SK-N-SH treated with all-trans-retinoic acid at 6 μM for 48 hours (cell line): ENCODE results near the gene NPIPA1.
"Not testable (repeated sequence)": the region's sequence is repeated elsewhere in the genome, so short reads cannot be mapped to it uniquely, and the experiment has no call there.

ENCODE experiments used
- ATAC-seq: fragments of 200-7000 bp; cut with Tn5 transposase; 3 replicates; pipeline ENCODE4 v1.9.1; 2020; ENCODE audit warnings: mild to moderate bottlenecking, moderate library complexity
- ARNTL ChIP-seq: fragments of 450-650 bp; formaldehyde crosslinking; IDR thresholded peaks from 2 replicates; pipeline ENCODE4 v1.5.0; 2020; ENCODE audit warnings: low read depth, mild to moderate bottlenecking, moderate library complexity, borderline replicate concordance
- BACH2 ChIP-seq: fragments of 250-450 bp; sonication (Bioruptor Pico); IDR thresholded peaks from 2 replicates; pipeline ENCODE4 v1.9.0; 2021; ENCODE audit warnings: mild to moderate bottlenecking, borderline replicate concordance
- CSDC2 ChIP-seq: fragments of 250-450 bp; sonication (Bioruptor Pico); IDR thresholded peaks from 2 replicates; pipeline ENCODE4 v1.5.0; 2020; ENCODE audit warnings: mild to moderate bottlenecking, moderate library complexity
- ESRRG ChIP-seq: fragments of 250-450 bp; sonication (Bioruptor Pico); IDR thresholded peaks from 2 replicates; pipeline ENCODE4 v1.6.1; 2021; ENCODE audit warnings: mild to moderate bottlenecking
- GLIS3 ChIP-seq: fragments of 250-450 bp; sonication (Bioruptor Pico); IDR thresholded peaks from 2 replicates; pipeline ENCODE4 v1.5.0; 2020; ENCODE audit warnings: mild to moderate bottlenecking, moderate library complexity
- ISL1 ChIP-seq: fragments of 250-450 bp; sonication (Bioruptor Pico); IDR thresholded peaks from 2 replicates; pipeline ENCODE4 v2.1.2; 2022; ENCODE audit warnings: mild to moderate bottlenecking, moderate library complexity
- OSR1 ChIP-seq: fragments of 250-450 bp; sonication (Bioruptor Pico); IDR thresholded peaks from 2 replicates; pipeline ENCODE4 v1.8.0; 2022; ENCODE audit warnings: moderate library complexity, mild to moderate bottlenecking, inconsistent platforms
- PPARA ChIP-seq: fragments of 250-450 bp; sonication (Bioruptor Pico); IDR thresholded peaks from 2 replicates; pipeline ENCODE4 v1.5.0; 2020; ENCODE audit warnings: mild to moderate bottlenecking, borderline replicate concordance
- SNAI2 ChIP-seq: fragments of 250-450 bp; sonication (Bioruptor Pico); IDR thresholded peaks from 2 replicates; pipeline ENCODE4 v1.5.0; 2020; ENCODE audit warnings: mild to moderate bottlenecking, moderate library complexity
- TCF4 ChIP-seq: fragments of 250-450 bp; sonication (Bioruptor Pico); IDR thresholded peaks from 2 replicates; pipeline ENCODE4 v1.8.0; 2021; ENCODE audit warnings: mild to moderate bottlenecking, moderate library complexity, borderline replicate concordance
- TOX ChIP-seq: fragments of 250-450 bp; sonication (Bioruptor Pico); IDR thresholded peaks from 2 replicates; pipeline ENCODE4 v1.8.0; 2021; ENCODE audit warnings: mild to moderate bottlenecking, moderate library complexity, borderline replicate concordance
- ZC3H10 ChIP-seq: fragments of 250-450 bp; sonication (Bioruptor Pico); IDR thresholded peaks from 2 replicates; pipeline ENCODE4 v1.5.1; 2021; ENCODE audit warnings: mild to moderate bottlenecking, moderate library complexity
- ZFP3 ChIP-seq: fragments of 250-450 bp; sonication (Bioruptor Pico); IDR thresholded peaks from 2 replicates; pipeline ENCODE4 v1.5.0; 2020; ENCODE audit warnings: mild to moderate bottlenecking, moderate library complexity
- ZFP30 ChIP-seq: fragments of 450-650 bp; formaldehyde crosslinking; IDR thresholded peaks from 2 replicates; pipeline ENCODE4 v1.5.0; 2022; ENCODE audit warnings: mild to moderate bottlenecking, moderate library complexity
- ZNF565 ChIP-seq: fragments of 450-650 bp; formaldehyde crosslinking; conservative IDR thresholded peaks from 2 replicates; pipeline ENCODE4 v1.5.0; 2020; ENCODE audit warnings: low read depth, mild to moderate bottlenecking, moderate library complexity
- ZNF70 ChIP-seq: fragments of 450-650 bp; formaldehyde crosslinking; IDR thresholded peaks from 2 replicates; pipeline ENCODE4 v1.5.0; 2020; ENCODE audit warnings: mild to moderate bottlenecking, moderate library complexity
- ZNF8 ChIP-seq: fragments of 450-650 bp; formaldehyde crosslinking; IDR thresholded peaks from 2 replicates; pipeline ENCODE4 v1.5.0; 2020; ENCODE audit warnings: mild to moderate bottlenecking, moderate library complexity
- TF ChIP-seq, protein P1 (sequence below): fragments of 250-450 bp; sonication (Bioruptor Pico); IDR thresholded peaks from 2 replicates; pipeline ENCODE4 v1.5.0; 2020; ENCODE audit warnings: mild to moderate bottlenecking, moderate library complexity
- TF ChIP-seq, protein P2 (sequence below): fragments of 250-450 bp; sonication (Bioruptor Pico); IDR thresholded peaks from 2 replicates; pipeline ENCODE4 v1.5.1; 2020; ENCODE audit warnings: low read depth, mild to moderate bottlenecking, moderate library complexity
- TF ChIP-seq, protein P3 (sequence below): fragments of 250-450 bp; sonication (Bioruptor Pico); IDR thresholded peaks from 2 replicates; pipeline ENCODE4 v1.5.1; 2021; ENCODE audit warnings: mild to moderate bottlenecking, moderate library complexity
- TF ChIP-seq, protein P4 (sequence below): fragments of 250-450 bp; sonication (Bioruptor Pico); IDR thresholded peaks from 2 replicates; pipeline ENCODE4 v1.8.0; 2020; ENCODE audit warnings: mild to moderate bottlenecking, moderate library complexity, borderline replicate concordance

Gene NPIPA1

DNA sequence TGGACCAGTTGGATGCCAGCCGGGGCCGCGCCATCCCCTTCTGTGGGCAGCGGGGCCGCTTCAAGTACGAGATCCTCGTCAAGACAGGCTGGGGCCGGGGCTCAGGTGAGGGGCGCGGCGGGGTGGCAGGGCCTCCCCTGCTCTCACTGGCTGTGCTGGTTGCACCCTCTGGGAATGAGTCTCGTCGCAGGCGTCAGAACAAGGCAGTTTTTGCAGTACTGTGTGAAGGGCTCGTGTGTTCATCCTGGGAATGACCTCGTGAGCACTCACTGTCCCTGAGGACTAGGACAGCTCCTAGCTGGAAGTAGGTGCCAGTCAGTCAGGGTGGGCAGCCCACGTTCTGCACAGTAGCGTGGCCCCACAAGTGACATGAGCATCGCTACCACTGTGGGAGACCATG lies 6.3 kb upstream of the NPIPA1 start:
- not testable (repeated sequence) for ATAC-seq

DNA sequence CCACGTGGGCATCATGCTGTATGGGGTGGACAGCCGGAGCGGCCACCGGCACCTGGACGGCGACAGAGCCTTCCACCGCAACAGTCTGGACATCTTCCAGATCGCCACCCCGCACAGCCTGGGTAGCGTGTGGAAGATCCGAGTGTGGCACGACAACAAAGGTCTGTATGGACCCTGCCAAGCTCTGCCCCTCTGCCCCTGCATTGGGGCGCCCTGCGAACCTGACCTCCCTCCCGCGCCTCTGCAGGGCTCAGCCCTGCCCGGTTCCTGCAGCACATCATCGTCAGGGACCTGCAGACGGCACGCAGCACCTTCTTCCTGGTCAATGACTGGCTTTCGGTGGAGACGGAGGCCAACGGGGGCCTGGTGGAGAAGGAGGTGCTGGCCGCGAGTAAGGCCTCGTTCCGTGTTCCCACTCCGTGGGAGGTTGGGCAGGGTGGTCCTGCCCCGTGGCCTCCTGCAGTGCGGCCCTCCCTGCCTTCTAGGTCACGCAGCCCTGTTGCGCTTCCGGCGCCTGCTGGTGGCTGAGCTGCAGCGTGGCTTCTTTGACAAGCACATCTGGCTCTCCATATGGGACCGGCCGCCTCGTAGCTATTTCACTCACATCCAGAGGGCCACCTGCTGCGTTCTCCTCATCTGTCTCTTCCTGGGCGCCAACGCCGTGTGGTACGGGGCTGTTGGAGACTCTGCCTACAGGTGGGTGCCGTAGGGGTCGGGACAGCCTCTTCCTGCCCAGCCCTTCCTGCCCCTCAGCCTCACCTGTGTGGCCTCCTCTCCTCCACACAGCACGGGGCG lies 4.5 kb upstream of the NPIPA1 start:
- not testable (repeated sequence) for ATAC-seq

DNA sequence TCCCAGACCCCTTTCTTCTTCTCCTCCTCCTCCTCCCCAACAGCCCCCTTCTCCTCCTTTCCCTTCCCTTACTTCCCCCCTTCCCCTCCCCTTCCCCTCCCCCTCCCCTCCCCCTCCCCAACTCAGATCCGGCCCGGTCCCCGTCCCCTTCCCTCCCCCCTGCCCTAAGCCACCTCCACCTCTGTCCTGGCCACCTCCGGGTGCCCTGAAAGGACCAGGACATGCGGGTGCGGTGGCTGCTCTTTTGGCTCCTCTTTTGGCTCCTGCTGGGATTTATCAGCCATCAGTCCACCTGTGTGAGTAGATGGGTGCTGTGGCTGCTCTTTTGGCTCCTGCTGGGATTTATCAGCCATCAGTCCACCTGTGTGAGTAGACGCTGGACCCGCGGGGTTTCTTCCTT lies 751 bp downstream of the NPIPA1 start:
- not testable (repeated sequence) for ATAC-seq

DNA sequence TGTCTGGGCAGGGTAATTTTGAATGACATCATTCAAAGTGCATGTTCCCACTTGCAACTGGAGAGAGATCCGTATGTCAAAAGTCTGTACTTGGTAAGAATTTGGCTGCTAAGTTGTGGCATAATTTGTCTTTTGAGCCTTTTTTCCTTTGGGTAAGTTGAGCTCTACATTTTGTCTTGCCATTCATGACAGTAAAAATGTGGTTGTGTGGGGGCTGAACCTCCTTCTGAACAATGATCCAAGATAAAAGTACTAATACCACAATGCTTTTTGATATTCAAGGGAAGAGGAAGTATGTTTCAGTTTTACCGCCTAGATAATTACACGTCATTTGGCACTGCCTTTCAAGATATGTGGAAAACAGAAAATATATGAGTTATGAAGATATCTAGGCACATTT lies 5.4 kb downstream of the NPIPA1 start:
- not testable (repeated sequence) for ATAC-seq

DNA sequence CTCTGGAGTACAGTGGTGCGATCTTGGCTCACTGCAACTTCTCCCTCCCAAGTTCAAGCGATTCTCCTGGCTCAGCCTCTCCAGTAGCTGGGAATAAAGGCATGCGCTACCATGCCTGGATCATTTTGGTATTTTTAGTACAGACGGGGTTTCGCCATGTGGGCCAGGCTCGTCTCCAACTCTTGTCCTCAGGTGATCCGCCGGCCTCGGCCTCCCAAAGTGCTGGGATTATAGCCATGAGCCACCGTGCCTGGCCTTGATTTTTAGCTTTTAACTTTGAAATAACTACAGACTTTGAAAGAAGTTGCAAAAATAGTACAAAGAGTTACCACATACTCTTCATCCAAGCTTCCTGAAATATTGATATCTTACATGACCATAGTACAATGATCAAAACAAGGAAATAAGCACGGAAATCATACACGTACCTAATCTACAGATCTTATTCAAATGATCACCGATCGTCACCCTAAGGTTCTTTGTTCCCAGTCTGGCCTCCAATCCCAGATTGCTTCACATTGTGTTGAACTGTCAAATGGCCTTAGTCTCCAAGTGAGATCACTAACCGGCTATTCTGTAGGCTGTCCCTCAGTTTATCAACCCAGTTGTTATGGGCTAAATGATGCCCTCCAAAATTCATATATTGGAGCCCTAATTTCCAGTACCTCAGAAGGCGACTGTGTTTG lies 18.4 kb downstream of the NPIPA1 start:
- TF ChIP-seq TCF4 (CRISPR knock-in tag) (no peak), CSDC2 (CRISPR knock-in tag) (no peak), ZC3H10 (CRISPR knock-in tag) (no peak), BACH2 (no peak), TOX (CRISPR knock-in tag) (no peak), ESRRG (CRISPR knock-in tag) (no peak), ZNF8 (CRISPR knock-in tag) (no peak), GLIS3 (CRISPR knock-in tag) (no peak), ARNTL (CRISPR knock-in tag) (no peak), ZFP30 (CRISPR knock-in tag) (no peak), SNAI2 (CRISPR knock-in tag) (no peak), ZNF565 (CRISPR knock-in tag) (no peak)
- TF ChIP-seq, protein P1, sequence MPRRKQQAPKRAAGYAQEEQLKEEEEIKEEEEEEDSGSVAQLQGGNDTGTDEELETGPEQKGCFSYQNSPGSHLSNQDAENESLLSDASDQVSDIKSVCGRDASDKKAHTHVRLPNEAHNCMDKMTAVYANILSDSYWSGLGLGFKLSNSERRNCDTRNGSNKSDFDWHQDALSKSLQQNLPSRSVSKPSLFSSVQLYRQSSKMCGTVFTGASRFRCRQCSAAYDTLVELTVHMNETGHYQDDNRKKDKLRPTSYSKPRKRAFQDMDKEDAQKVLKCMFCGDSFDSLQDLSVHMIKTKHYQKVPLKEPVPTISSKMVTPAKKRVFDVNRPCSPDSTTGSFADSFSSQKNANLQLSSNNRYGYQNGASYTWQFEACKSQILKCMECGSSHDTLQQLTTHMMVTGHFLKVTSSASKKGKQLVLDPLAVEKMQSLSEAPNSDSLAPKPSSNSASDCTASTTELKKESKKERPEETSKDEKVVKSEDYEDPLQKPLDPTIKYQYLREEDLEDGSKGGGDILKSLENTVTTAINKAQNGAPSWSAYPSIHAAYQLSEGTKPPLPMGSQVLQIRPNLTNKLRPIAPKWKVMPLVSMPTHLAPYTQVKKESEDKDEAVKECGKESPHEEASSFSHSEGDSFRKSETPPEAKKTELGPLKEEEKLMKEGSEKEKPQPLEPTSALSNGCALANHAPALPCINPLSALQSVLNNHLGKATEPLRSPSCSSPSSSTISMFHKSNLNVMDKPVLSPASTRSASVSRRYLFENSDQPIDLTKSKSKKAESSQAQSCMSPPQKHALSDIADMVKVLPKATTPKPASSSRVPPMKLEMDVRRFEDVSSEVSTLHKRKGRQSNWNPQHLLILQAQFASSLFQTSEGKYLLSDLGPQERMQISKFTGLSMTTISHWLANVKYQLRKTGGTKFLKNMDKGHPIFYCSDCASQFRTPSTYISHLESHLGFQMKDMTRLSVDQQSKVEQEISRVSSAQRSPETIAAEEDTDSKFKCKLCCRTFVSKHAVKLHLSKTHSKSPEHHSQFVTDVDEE (CRISPR knock-in tag), result no peak
- TF ChIP-seq, protein P2, sequence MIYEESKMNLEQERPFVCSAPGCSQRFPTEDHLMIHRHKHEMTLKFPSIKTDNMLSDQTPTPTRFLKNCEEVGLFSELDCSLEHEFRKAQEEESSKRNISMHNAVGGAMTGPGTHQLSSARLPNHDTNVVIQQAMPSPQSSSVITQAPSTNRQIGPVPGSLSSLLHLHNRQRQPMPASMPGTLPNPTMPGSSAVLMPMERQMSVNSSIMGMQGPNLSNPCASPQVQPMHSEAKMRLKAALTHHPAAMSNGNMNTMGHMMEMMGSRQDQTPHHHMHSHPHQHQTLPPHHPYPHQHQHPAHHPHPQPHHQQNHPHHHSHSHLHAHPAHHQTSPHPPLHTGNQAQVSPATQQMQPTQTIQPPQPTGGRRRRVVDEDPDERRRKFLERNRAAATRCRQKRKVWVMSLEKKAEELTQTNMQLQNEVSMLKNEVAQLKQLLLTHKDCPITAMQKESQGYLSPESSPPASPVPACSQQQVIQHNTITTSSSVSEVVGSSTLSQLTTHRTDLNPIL, result no peak
- ATAC-seq, result no peak

DNA sequence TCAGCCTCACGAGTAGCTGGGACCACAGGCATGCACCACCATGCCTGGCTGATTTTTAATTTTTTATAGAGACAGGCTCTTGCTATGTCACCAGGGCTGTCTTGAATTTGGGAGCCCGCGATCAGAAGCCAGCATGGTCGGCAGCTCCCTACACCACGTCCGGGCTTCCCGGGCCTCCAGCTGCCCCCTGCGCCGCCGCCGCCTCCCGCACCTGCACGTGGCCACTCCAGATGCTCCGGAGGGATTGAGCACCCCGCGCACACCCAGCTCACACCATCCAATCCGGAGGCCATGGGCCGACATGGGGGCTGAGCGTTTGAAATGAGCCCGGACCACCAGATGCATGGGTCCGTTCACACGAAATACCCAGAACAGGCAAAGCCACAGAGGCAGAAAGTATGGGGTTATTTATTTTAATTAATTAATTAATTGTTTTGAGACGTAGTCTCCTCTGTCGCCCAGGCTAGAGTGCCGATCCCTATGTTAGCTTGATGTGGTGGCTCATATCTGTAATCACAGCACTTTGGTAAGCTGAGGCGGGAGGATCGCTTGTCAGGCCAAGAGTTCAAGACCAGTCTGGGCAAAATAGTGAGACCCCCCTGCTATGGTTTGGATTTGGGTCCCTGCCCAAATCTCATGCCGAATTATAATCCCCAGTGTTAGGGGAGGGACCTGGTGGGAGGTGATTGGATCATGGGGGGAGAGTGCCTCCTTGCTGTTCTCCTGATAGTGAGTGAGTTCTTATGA lies 20.5 kb downstream of the NPIPA1 start:
- no peak for ATAC-seq
- no peak for TF ChIP-seq ZC3H10 (CRISPR knock-in tag)
- TF ChIP-seq, protein P3, sequence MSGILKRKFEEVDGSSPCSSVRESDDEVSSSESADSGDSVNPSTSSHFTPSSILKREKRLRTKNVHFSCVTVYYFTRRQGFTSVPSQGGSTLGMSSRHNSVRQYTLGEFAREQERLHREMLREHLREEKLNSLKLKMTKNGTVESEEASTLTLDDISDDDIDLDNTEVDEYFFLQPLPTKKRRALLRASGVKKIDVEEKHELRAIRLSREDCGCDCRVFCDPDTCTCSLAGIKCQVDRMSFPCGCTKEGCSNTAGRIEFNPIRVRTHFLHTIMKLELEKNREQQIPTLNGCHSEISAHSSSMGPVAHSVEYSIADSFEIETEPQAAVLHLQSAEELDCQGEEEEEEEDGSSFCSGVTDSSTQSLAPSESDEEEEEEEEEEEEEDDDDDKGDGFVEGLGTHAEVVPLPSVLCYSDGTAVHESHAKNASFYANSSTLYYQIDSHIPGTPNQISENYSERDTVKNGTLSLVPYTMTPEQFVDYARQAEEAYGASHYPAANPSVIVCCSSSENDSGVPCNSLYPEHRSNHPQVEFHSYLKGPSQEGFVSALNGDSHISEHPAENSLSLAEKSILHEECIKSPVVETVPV (CRISPR knock-in tag), result no peak
- TF ChIP-seq, protein P4, sequence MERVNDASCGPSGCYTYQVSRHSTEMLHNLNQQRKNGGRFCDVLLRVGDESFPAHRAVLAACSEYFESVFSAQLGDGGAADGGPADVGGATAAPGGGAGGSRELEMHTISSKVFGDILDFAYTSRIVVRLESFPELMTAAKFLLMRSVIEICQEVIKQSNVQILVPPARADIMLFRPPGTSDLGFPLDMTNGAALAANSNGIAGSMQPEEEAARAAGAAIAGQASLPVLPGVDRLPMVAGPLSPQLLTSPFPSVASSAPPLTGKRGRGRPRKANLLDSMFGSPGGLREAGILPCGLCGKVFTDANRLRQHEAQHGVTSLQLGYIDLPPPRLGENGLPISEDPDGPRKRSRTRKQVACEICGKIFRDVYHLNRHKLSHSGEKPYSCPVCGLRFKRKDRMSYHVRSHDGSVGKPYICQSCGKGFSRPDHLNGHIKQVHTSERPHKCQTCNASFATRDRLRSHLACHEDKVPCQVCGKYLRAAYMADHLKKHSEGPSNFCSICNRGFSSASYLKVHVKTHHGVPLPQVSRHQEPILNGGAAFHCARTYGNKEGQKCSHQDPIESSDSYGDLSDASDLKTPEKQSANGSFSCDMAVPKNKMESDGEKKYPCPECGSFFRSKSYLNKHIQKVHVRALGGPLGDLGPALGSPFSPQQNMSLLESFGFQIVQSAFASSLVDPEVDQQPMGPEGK (CRISPR knock-in tag), result no peak
- no peak for TF ChIP-seq ZNF70 (CRISPR knock-in tag)
- no peak for TF ChIP-seq TOX (CRISPR knock-in tag)
- no peak for TF ChIP-seq ZFP3 (CRISPR knock-in tag)
- TF ChIP-seq PPARA (CRISPR knock-in tag), result no peak
- no peak for TF ChIP-seq GLIS3 (CRISPR knock-in tag)
- TF ChIP-seq ISL1 (CRISPR knock-in tag), result no peak
- no peak for TF ChIP-seq ESRRG (CRISPR knock-in tag)
- no peak for TF ChIP-seq ZFP30 (CRISPR knock-in tag)
- TF ChIP-seq OSR1 (CRISPR knock-in tag), result no peak
- no peak for TF ChIP-seq ARNTL (CRISPR knock-in tag)
- TF ChIP-seq ZNF8 (CRISPR knock-in tag), result no peak
